Colonic mucosa (tissue), 4 donors: ENCODE results near the gene KIF1A. TPM values are rescaled to one million over a fixed set of nuclear protein-coding genes. Genes with fewer than 3 reads are reported as not detected.

Experiments used
- DNase-seq: peaks from one replicate; pipeline ENCODE4 v3.0.0-alpha.2; 2020
- H3K27ac ChIP-seq: fragments of 200-600 bp; one replicate; pipeline ENCODE4 v1.8.0; 2021
- H3K27me3 ChIP-seq: fragments of 200-600 bp; one replicate; pipeline ENCODE4 v1.8.0; 2021
- H3K36me3 ChIP-seq: fragments of 200-600 bp; one replicate; pipeline ENCODE4 v1.8.0; 2021
- H3K4me1 ChIP-seq: fragments of 200-600 bp; one replicate; pipeline ENCODE4 v1.8.0; 2021; ENCODE audit warnings: mild to moderate bottlenecking
- H3K4me3 ChIP-seq: fragments of 200-600 bp; one replicate; pipeline ENCODE4 v1.8.0; 2021
- H3K9ac ChIP-seq, 2 donors: one replicate each; pipeline ENCODE4 v1.7.0; 2013; ENCODE audit warnings: control low read depth in 2 of 2, low read depth in 2 of 2, low read length in 2 of 2
- H3K9me3 ChIP-seq: fragments of 200-600 bp; one replicate; pipeline ENCODE4 v1.8.0; 2021
- CTCF ChIP-seq: fragments of 200-600 bp; IDR thresholded peaks from one replicate; pipeline ENCODE4 v1.8.0; 2022; ENCODE audit warnings: antibody characterized with exemption, mild to moderate bottlenecking
- intact Hi-C: fragments of 100-400 bp; cut with DNase I; formaldehyde crosslinking; loops from one replicate; pipeline ENCODE4 v1.14.1; 2022
- total RNA-seq, 2 donors: library from RNA; stranded (reverse); fragmentation: NEBNext Ultra II Directional in 1 of 2; extraction: Animal tissue kit (Norgen Biotek cat#: 25700) in 1 of 2; gene quantifications; one replicate each; pipeline ENCODE4 v1.2.1, GENCODE V29; 2021
- donor health status: healthy.
- donor health status: DM: no; HTN: no; CAD: no.
- donor health status: DM: no; HTN: no; CAD: no.

The KIF1A gene
- total RNA-seq, 2 donors from 2014 or later, result 1.9 to 4.3 TPM

GRCh38 chr2:240720686-240721595, 99.1 kb downstream of the KIF1A start:
- H3K36me3 ChIP-seq, result no peaks in the 10 kb centered on the region
- intact Hi-C loops, result no loop called here
- H3K27ac ChIP-seq, result no peak overlapping the region
- no peak overlapping the region for H3K4me3 ChIP-seq
- DNase-seq, result no peak
- no peak overlapping the region for H3K9ac ChIP-seq
- TF ChIP-seq CTCF, result no peak
- no peaks in the 10 kb centered on the region for H3K4me1 ChIP-seq
- no peaks in the 10 kb centered on the region for H3K27me3 ChIP-seq
- H3K9me3 ChIP-seq, result no peaks in the 10 kb centered on the region

- intact Hi-C loops, result no loop called here
- Histone ChIP-seq H3K36me3 (no peaks in the 10 kb centered on the region), H3K4me1 (no peaks in the 10 kb centered on the region), H3K9me3 (no peaks in the 10 kb centered on the region), H3K9ac (no peak overlapping the region), H3K4me3 (no peak overlapping the region), H3K27ac (no peak overlapping the region), H3K27me3 (no peaks in the 10 kb centered on the region)
- DNase-seq, result no peak
- no peak for TF ChIP-seq CTCF
Measured at GRCh38 chr2:240719676-240720545, 100.1 kb downstream of the KIF1A start.

- no peaks in the 10 kb centered on the region for H3K36me3 ChIP-seq
- no peak for DNase-seq
- H3K9ac ChIP-seq, result no peak overlapping the region
- no peaks in the 10 kb centered on the region for H3K27me3 ChIP-seq
- intact Hi-C loops, result no loop called here
- no peak for TF ChIP-seq CTCF
- no peaks in the 10 kb centered on the region for H3K9me3 ChIP-seq
- H3K4me1 ChIP-seq, result no peaks in the 10 kb centered on the region
- H3K27ac ChIP-seq, result no peak overlapping the region
- H3K4me3 ChIP-seq, result no peak overlapping the region
Measured at GRCh38 chr2:240718896-240719490, 101.0 kb downstream of the KIF1A start.

- TF ChIP-seq CTCF, result no peak
- Histone ChIP-seq H3K9me3 (no peaks in the 10 kb centered on the region), H3K27ac (no peak overlapping the region), H3K4me3 (no peak overlapping the region), H3K36me3 (no peaks in the 10 kb centered on the region), H3K4me1 (no peaks in the 10 kb centered on the region), H3K9ac (no peak overlapping the region), H3K27me3 (no peaks in the 10 kb centered on the region)
- no peak for DNase-seq
- intact Hi-C loops, result no loop called here
Measured at GRCh38 chr2:240717681-240718581, 102.1 kb downstream of the KIF1A start.
